22Rv1 (cell line): Measurements from ENCODE around the gene DNASE1L2.
"Not testable (repeated sequence)": the region's sequence is repeated elsewhere in the genome, so short reads cannot be mapped to it uniquely, and the experiment has no call there.

Experiments used
- H3K27ac ChIP-seq: fragments of 450-650 bp; 2 replicates; pipeline ENCODE4 v1.5.1; 2017
- ZFX ChIP-seq: fragments of 450-650 bp; IDR thresholded peaks from 2 replicates; pipeline ENCODE4 v1.6.1; 2017; ENCODE audit warnings: antibody characterized with exemption, borderline replicate concordance
- TF ChIP-seq, protein P1 (sequence below): fragments of 450-650 bp; IDR thresholded peaks from 2 replicates; pipeline ENCODE4 v1.5.1; 2017; ENCODE audit warnings: mild to moderate bottlenecking

Gene DNASE1L2

DNA sequence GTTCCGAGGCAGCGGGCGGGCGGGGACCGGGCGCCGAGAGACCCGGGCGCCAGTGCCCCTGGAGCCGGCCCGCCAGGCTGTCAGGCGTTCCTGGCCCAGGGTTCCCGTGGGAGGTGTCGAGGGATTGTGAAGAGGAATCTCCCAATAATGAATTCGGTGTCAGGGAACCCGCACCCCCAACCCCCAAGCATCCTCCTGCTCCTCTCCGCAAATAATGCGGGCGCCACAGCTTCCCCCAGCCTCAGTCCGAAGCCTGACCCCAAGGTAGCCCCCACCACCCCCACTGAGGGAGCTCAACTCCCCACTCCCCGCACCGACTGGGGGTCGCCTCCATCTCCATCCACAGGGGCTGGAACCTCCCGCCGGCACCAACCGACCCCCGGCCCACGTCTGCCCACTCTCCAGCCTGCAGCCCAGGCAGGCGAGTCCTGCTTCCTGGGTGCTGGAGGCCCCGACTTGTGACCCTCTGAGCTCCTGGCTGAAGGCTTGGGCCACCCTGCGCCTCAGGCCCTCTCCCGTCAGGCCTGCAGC, 39.2 kb upstream of the DNASE1L2 start:
- TF ChIP-seq ZFX = no peak
- TF ChIP-seq, protein P1, sequence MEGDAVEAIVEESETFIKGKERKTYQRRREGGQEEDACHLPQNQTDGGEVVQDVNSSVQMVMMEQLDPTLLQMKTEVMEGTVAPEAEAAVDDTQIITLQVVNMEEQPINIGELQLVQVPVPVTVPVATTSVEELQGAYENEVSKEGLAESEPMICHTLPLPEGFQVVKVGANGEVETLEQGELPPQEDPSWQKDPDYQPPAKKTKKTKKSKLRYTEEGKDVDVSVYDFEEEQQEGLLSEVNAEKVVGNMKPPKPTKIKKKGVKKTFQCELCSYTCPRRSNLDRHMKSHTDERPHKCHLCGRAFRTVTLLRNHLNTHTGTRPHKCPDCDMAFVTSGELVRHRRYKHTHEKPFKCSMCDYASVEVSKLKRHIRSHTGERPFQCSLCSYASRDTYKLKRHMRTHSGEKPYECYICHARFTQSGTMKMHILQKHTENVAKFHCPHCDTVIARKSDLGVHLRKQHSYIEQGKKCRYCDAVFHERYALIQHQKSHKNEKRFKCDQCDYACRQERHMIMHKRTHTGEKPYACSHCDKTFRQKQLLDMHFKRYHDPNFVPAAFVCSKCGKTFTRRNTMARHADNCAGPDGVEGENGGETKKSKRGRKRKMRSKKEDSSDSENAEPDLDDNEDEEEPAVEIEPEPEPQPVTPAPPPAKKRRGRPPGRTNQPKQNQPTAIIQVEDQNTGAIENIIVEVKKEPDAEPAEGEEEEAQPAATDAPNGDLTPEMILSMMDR = no peak
- H3K27ac ChIP-seq = no peak overlapping the region

DNA sequence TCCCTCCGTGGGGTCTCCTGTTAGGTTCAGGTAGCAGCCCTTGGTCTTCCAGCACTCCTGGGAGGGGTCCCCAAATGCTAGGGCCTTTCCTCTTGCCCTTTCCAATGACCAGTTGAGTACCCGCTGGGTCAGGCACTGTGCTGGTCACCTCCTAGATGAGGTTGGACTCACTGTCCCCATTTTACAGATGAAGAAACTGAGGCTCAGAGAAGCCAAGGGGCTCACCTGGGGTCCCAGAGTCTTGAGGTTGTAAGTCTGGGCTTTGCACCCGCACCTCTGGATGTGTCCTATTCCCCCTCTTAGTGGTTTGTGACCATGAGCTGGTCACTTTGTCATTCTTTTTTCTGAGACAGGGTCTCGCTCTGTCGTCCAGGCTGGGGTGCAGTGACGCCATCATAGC, 38.5 kb upstream of the DNASE1L2 start:
- H3K27ac ChIP-seq = no peak overlapping the region
- TF ChIP-seq, protein P1 = no peak
- TF ChIP-seq ZFX = no peak

DNA sequence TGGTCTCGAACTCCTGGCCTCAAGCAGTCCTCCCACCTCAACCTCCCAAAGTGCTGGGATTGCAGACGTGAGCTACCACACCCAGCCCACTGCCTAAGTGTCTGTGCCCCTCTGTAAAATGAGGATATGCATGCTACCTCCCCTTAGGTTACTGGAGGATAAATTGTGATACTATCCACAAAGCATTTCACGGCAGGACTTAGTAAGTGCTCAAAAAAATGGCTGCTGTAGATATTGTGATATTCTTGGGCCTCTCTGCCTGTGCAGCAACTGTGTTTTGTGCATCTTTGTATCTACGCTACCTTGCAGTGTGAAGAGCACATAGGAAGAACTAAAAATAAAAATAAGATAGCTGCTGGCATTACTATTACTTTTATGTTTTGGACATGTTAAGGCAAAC, 38.0 kb upstream of the DNASE1L2 start:
- H3K27ac ChIP-seq = 0 out of 2 replicates have a peak overlapping the region, but pooled peaks have one; percentile 17
- no peak for TF ChIP-seq ZFX
- TF ChIP-seq, protein P1 = no peak

DNA sequence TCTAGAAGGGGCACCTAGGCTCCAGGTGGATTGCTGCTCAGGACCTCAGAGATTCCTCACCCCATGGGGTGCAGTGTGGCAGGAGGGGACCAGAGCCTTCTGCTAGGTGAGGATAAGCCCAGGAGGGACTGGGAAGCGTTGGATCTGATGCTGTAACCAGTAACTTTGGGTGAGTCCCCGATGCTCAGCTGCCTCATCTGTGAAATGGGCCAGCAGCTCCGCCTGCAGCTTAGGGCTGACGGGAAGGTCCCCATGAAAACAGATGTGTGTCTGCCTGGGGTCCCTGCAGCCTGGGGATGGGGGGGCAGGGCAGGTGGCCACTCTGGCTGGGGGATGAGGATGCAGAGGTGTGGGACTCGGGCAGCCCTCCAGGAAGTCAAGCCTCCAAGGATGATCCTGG, 37.1 kb upstream of the DNASE1L2 start:
- no peak overlapping the region for H3K27ac ChIP-seq
- TF ChIP-seq, protein P1 = no peak
- no peak for TF ChIP-seq ZFX

DNA sequence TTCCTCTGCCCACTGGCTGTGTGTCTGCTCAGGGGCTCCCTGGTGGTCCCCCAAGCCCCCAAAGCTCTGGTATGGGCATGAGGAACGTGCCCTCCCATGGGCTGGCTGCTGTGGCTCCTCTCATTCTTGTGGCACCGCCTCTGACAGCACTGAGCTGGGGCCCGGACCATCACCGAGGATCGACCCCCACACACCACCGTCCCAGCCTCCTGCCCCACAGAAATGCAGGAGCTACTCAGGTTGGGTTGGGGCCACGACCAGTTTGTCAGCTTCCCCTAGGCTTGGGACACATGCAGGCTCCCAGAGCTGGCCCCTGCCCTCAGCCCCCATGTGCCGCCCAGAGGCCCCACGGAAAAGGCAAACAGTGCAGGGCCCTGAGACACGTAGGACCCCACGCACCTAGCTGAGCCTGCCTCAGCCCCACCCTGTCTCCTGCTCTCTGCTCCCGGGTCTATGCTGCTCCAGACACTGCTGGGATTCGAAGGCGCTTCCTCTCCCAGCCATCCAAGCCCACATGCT, 36.6 kb upstream of the DNASE1L2 start:
- H3K27ac ChIP-seq = no peak overlapping the region
- no peak for TF ChIP-seq ZFX
- TF ChIP-seq, protein P1 = no peak

DNA sequence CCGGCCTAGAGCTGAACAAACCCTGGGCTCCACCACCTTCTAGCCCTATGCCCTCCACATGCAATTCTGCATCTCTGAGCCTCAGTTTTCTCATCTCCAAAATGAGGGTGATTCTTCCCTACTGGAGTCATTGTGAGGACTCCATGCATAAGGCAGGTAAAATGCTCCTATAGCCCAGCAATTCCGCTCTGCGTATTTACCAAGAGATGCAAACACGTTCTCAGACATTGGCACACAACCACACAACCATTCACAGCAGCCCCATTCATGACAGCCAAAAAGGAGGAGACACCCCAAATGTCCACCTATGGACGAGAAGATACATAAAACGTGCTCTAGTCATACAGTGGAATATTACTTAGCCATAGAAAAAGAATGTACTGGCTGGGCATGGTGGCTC, 35.9 kb upstream of the DNASE1L2 start:
- no peak overlapping the region for H3K27ac ChIP-seq
- TF ChIP-seq ZFX = no peak
- TF ChIP-seq, protein P1 = no peak

DNA sequence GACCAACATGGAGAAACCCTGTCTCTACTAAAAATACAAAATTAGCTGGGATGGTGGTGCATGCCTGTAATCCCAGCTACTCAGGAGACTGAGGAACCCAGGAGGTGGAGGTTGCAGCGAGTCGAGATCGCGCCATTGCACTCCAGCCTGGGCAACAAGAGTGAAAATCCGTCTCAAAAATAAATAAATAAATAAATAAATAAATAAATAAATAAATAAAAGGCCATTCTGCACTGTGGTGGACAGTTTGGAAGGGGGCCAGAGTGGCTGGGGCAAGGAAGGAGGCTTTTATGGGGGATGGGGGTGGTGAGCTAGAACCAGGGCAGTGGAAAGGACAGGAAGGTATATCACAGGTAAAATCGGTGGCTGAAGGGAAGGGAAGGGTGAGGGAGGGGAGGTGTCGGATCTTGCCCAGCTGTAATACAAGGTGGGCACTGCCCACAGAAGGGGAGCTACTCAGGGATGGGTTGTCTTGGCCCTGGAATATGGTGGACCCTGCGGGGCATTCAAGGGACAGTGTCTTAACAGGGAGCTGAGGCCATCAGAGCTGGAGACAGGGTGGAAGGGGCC, 33.0 kb upstream of the DNASE1L2 start:
- not testable (repeated sequence) for H3K27ac ChIP-seq
